ENCODE data around the gene PTPRJ. TPM values are rescaled to one million over a fixed set of nuclear protein-coding genes. Genes with fewer than 3 reads are reported as not detected.

The PTPRJ gene
- total and polyA plus RNA-seq, 2 donors (not counting 3 experiments of a cell fraction or from before 2014, with no cell fraction given) = 3.1 to 7.7 TPM

GRCh38 chr11:47971501-47971900, 8.9 kb upstream of the PTPRJ start:
- dilution Hi-C loops (cut with MboI; ENCODE audit: extremely low pct_ligation_motif_present, low sequenced_read_pairs) = no loop called here
- POLR2A ChIA-PET = no interaction called here

More at GRCh38 chr11:47971501-47971900, 8.9 kb upstream of the PTPRJ start:
- H3K27me3 ChIP-seq (ENCODE audit: control insufficient read depth in 2 of 2, insufficient read depth in 2 of 2, low read length in 2 of 2) = no peaks in the 10 kb centered on the region
- H3K4me1 ChIP-seq (ENCODE audit: control insufficient read depth, extremely low read depth, insufficient read depth, low read length) = no peaks in the 10 kb centered on the region
- H4K20me1 ChIP-seq (replicated peaks; ENCODE audit: control insufficient read depth, extremely low read depth, insufficient read depth, low read length) = no peaks in the 10 kb centered on the region
- CTCF ChIA-PET = no interaction called here
- no peak overlapping the region for H2AFZ ChIP-seq (ENCODE audit: low read depth, low read length)
- H3K36me3 ChIP-seq (ENCODE audit: control insufficient read depth in 2 of 2, extremely low read depth in 1 of 2, insufficient read depth in 2 of 2, low read length in 2 of 2) = no peaks in the 10 kb centered on the region
- TF ChIP-seq MAX (IDR thresholded peaks at IDR 0.05; ENCODE audit: insufficient read depth, insufficient read length) (no peak), POLR2A (IDR thresholded peaks at IDR 0.05; ENCODE audit: low read depth, low read length) (no peak), JUN (IDR thresholded peaks at IDR 0.05; ENCODE audit: borderline replicate concordance, insufficient read depth, insufficient read length, low read depth) (no peak), EZH2 (IDR thresholded peaks at IDR 0.05; ENCODE audit: borderline replicate concordance, low read depth, low read length, severe bottlenecking) (no peak), MYC (IDR thresholded peaks at IDR 0.05; ENCODE audit: low read depth, low read length) (no peak), CTCF (IDR thresholded peaks at IDR 0.05; ENCODE audit: extremely low read depth in 1 of 2, insufficient read depth in 1 of 2, low read depth in 1 of 2, low read length in 2 of 2) (no peak), FOS (IDR thresholded peaks at IDR 0.05; ENCODE audit: borderline replicate concordance, insufficient read depth, low read length) (no peak), POLR2AphosphoS5 (IDR thresholded peaks at IDR 0.05; ENCODE audit: insufficient read depth, low read depth, low read length) (no peak)
- no peaks in the 10 kb centered on the region for H3K79me2 ChIP-seq (ENCODE audit: control insufficient read depth, insufficient read depth, low read length)
- intact Hi-C loops (cut with micrococcal nuclease) = no loop called here
- H3K4me3 ChIP-seq (replicated peaks in 1 of 3; ENCODE audit: insufficient read depth in 1 of 3, low read depth in 1 of 3, low read length in 3 of 3) = no peak overlapping the region
- no peaks in the 10 kb centered on the region for H3K9me1 ChIP-seq (replicated peaks; ENCODE audit: control insufficient read depth, extremely low read depth, insufficient read depth, low read length)
- no peaks in the 10 kb centered on the region for H3K9me3 ChIP-seq (replicated peaks; ENCODE audit: control insufficient read depth, insufficient read depth, low read length)
- BruUV-seq (replicated peaks) = no TSS peak
- H3K4me2 ChIP-seq (ENCODE audit: insufficient read depth, low read length) = no peak overlapping the region
- H3K9ac ChIP-seq (replicated peaks; ENCODE audit: extremely low read depth, insufficient read depth, low read length) = no peak overlapping the region
- no peak overlapping the region for H3K27ac ChIP-seq (ENCODE audit: insufficient read depth, low read depth, low read length)
- FAIRE-seq (no peak), DNase-seq (ENCODE audit: low read depth, low spot score) (no peak)

All from endothelial cell of umbilical vein (primary cell).